GM12801 (cell line): ENCODE data around the gene EGFL7.

ENCODE experiments used
- CTCF ChIP-seq: IDR thresholded peaks from one replicate; pipeline ENCODE4 v1.5.1; 2011; ENCODE audit warnings: control low read depth; ENCODE audit not compliant: insufficient read length; ENCODE audit errors: extremely low read depth

EGFL7 gene

GRCh38 chr9:136719195-136719880, 56.6 kb downstream of the EGFL7 start:
- no peak for TF ChIP-seq CTCF

- no peak for TF ChIP-seq CTCF
Observed at GRCh38 chr9:136720251-136720897, 57.7 kb downstream of the EGFL7 start.

DNA sequence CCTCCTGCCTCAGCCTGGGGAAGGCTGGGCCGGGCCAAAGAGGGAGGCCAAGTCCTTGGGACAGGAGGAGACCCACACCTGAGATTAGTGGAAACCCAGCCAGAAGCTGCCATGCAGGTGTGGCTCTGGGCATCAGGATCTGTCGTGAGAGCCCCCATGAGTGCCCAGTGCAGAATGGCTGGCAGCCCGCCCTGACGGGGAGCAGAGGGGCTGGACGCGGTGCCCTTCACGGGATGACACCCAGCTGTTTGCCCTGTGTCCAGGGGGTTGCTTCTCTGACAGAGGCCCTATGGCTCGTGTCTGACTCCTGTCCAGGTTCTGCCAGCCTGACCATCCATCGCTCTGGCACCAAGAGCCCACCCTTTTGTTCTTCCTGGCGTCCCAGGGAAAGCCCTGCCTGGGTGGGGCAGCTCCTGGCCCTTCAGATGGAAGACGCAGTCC, 58.2 kb downstream of the EGFL7 start:
- TF ChIP-seq CTCF: no peak

DNA sequence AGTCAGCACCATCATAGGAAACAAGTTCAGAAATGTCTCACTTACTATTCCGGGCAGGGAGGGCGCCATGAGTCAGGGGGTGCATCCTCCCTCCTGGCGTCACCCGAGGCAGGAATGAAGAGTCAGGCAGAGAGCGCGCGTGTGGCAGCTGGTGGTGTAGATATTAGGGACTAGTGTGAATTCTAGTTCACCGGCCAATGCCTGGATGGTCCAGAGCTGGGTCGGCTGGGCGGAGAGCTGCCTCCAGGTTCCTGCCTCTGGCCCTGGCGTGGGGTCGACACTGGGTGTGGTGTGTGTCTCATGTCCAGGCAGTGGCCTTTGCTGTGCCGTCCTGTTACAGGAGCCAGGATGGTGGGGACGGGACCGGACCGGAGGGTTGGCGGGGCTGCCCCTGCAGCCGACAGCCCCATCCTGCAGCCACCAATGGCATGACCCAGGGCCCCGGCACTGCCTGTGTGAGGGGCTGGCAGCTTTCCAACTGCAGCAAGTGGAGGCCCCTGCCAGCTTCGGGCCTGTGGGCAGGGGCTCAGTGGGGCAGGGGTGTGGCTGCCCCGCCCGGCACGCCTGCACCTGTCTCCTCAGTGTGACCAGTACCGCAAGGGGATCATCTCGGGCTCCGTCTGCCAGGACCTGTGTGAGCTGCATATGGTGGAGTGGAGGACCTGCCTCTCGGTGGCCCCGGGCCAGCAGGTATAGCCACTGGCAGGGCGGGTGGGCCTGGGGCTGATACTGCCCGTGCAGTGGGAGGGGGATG, 58.8 kb downstream of the EGFL7 start:
- TF ChIP-seq CTCF: no peak
